Tongue (tissue), 2 donors: ENCODE data around the gene SPEG. TPM values are rescaled to one million over a fixed set of nuclear protein-coding genes. Genes with fewer than 3 reads are reported as not detected.

Source experiments
- DNase-seq: peaks from one replicate; pipeline ENCODE4 v3.0.0-alpha.2; 2015
- total RNA-seq: library from RNA; depleted of rRNA; stranded (reverse); fragments of >200 nt; gene quantifications from one replicate; pipeline ENCODE4 v1.2.3, GENCODE V29; 2014

Gene SPEG
- total RNA-seq, 1 donor from 2014 or later, result 136 TPM

GRCh38 chr2:219462349-219462748 is 27.7 kb downstream of the SPEG start:
- no peak for DNase-seq

DNA sequence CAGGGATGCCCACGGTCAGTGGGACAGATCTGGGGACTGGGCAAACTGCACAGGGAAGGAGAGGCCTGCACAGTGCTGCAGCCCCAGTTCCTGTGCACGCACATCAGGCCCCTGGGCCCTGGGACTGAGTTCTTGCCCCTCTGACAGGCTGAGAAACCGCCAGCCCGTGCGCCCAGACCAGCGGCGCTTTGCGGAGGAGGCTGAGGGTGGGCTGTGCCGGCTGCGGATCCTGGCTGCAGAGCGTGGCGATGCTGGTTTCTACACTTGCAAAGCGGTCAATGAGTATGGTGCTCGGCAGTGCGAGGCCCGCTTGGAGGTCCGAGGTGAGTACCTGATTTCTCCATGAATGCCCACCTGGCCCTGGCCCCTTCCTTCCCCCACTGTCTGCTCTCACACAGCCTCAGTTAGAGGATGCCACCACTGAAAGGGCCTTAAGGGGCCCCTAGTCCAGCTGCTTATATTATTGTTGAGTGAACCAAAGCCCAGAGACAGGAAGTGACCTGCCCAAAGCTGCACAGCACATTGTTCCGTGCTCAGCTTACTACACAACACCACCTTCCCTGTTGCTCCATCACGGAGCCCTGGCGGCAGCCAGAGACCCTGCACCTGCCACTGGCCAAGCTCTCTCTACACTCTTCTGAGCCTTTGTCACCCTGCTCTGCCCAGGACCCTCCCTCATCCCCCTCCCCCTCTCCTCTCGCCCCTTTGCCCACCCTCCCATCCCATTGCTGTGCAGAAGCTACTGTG is 29.8 kb downstream of the SPEG start:
- no peak for DNase-seq

GRCh38 chr2:219465659-219466561 is 31.3 kb downstream of the SPEG start:
- DNase-seq, result no peak

GRCh38 chr2:219466816-219467735 is 32.4 kb downstream of the SPEG start:
- DNase-seq, result no peak

DNA sequence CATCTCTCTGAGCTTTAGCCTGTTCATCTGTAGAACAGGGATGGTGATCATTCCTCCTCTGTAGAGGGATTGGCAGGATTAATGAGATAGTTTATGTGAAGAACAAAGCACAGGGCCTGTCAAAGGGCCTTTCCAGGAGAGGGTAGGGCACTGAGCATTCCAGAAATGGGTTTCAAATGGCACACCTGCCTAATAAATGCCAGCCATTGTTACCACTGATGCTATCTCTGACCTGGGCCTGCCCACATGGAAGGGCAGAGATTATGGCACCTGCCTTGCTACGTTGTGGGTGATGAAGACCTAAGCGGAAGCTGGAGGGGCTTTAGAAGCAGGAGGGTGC is 33.1 kb downstream of the SPEG start:
- DNase-seq, result no peak

DNA sequence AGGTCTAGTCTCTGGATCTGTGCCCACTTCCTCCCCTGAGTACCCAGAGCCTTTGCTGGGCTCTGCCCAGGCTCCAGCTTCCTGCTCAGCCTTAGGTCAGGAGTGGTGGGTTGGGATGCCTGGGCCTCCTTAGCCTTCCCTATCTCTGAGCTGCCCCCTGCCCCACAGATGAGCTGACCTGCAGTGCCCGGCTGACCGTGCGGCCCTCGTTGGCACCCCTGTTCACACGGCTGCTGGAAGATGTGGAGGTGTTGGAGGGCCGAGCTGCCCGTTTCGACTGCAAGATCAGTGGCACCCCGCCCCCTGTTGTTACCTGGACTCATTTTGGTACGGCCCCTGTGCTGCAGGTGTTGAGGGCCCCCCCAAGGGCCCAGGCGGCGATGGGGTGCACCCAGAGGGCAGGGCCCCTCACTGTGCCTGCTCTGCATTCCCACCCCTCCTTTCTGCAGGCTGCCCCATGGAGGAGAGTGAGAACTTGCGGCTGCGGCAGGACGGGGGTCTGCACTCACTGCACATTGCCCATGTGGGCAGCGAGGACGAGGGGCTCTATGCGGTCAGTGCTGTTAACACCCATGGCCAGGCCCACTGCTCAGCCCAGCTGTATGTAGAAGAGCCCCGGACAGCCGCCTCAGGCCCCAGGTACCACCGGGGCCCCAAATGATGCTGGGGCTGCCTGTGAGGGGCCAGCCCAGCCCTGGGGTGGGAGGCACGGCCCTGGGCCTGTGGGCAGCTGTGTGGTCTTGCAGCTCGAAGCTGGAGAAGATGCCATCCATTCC is 34.0 kb downstream of the SPEG start:
- no peak for DNase-seq

DNA sequence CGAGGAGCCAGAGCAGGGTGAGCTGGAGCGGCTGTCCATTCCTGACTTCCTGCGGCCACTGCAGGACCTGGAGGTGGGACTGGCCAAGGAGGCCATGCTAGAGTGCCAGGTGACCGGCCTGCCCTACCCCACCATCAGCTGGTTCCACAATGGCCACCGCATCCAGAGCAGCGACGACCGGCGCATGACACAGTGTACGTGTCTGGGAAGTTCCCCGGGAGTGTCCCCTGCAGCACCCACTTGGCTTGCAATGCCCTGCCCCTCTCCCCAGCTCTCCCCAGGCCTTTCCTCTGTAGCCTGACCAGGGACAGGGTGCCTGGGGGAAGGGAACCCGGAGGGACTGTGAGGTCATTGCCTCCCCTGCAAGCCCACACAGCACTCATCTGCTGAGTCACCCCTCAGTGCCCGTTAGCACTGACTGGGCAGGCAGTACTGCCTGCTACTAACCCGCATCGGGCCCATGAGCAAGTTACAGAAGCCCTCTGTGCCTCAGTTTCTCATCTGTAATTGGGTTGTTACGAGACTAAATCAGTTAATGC is 34.6 kb downstream of the SPEG start:
- DNase-seq, result no peak

DNA sequence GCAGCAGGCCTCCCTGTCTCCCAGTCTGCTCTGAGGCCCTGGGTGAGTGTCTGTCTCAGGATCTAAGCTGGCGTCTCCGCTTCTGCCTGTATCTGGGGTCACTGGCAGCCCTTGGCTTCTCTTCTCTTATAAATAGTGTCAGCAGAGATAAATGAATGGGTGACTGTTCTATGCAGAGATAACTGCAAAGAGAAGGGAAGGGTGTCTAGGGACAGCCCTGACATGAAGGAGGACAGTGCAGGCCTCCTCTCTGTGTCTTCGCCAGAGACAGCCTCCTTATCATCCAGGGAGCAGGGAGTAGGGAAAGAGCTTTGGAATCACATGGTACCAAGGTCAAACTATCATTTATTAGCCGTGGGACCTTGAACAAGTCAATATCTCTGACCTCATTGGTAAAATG is 35.8 kb downstream of the SPEG start:
- no peak for DNase-seq

- no peak for DNase-seq
Observed at GRCh38 chr2:219471476-219472371, 37.1 kb downstream of the SPEG start.

DNA sequence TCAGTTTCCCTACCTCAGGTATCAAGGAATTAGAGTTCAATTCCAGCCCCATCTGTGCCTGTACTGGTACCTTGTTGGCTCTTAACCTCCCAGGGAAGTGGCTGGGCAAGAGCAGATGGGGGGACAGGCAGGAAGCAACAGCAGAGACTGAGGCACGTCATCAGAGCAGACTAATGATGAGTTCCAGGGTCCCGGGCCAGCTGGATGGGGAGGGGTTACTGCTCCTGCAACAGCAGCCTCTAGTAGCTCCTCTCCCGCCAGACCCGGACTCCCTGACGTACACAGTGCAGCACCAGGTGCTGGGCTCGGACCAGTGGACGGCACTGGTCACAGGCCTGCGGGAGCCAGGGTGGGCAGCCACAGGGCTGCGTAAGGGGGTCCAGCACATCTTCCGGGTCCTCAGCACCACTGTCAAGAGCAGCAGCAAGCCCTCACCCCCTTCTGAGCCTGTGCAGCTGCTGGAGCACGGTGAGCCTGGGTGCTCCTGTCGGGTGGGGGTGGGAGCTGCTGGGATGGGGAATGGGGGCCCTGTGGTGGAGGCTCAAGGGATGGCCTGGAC is 38.1 kb downstream of the SPEG start:
- DNase-seq, result no peak

DNA sequence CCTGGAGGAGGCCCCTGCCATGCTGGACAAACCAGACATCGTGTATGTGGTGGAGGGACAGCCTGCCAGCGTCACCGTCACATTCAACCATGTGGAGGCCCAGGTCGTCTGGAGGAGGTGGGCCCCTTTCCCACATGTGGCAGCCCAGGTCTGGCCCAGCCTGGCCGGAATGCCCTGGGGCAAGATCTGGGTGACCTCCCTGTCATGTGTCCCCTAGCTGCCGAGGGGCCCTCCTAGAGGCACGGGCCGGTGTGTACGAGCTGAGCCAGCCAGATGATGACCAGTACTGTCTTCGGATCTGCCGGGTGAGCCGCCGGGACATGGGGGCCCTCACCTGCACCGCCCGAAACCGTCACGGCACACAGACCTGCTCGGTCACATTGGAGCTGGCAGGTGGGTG is 38.9 kb downstream of the SPEG start:
- DNase-seq, result no peak

GRCh38 chr2:219474285-219475060 is 39.8 kb downstream of the SPEG start:
- no peak for DNase-seq

DNA sequence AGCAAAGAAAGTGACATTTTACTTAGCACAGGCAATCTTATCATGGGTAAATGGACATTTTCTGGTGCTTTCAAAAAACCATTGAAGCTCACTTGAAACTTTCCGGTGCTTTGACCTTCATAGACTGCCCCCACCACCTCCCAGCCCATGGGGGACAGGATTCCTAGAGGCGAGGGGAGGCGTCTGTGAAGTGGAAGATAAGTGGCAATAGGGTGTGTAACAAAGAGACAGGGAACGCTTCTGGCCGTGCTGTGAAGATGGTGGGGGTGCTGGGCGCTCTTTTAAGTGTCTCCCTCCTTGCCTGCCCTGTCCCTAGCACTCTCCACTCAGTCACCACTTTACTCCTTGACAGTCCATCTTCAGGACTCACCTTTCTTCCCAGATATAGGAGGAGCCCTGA is 40.6 kb downstream of the SPEG start:
- DNase-seq, result no peak

GRCh38 chr2:219475697-219476651 is 41.3 kb downstream of the SPEG start:
- DNase-seq, result peak; percentile 82

GRCh38 chr2:219476652-219477151 is 42.1 kb downstream of the SPEG start:
- DNase-seq, result no peak

DNA sequence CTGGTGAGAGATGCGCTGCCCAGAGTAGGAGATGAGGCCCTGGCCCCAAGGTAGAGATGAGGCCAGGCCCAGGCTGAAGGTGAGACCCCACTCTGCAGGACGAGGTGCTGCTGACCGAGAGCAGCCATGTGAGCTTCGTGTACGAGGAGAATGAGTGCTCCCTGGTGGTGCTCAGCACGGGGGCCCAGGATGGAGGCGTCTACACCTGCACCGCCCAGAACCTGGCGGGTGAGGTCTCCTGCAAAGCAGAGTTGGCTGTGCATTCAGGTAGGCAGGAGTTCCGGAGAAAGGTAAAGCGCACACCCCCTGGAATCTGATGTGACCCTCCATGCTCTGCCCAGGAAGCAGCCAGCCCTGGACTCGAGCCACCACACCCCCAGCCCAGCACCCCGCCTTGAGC is 42.5 kb downstream of the SPEG start:
- DNase-seq, result no peak

DNA sequence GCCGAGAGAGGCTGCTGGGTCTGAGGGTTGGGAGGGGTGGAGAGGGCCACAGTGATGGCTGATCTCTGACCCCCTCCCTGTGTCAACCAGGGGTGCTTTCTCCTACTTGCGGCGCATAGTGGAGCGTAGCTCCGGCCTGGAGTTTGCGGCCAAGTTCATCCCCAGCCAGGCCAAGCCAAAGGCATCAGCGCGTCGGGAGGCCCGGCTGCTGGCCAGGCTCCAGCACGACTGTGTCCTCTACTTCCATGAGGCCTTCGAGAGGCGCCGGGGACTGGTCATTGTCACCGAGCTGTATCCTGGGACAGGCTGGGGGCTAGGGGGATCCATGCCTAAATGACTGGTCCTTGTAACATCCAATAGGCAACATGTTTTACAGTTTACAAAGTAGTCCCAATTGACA is 43.2 kb downstream of the SPEG start:
- DNase-seq, result no peak

- no peak for DNase-seq
Observed at GRCh38 chr2:219478916-219479315, 44.3 kb downstream of the SPEG start.
